Neutrophil (primary cell): ENCODE data around the gene P2RY12.

Experiments used
- H3K27ac ChIP-seq: fragments of 200-600 bp; sonication (generic); 2 replicates; pipeline ENCODE4 v1.5.1; 2016; ENCODE audit warnings: mild to moderate bottlenecking, moderate library complexity
- H3K27me3 ChIP-seq: fragments of 200-600 bp; sonication (generic); 2 replicates; pipeline ENCODE4 v1.6.0; 2016; ENCODE audit warnings: mild to moderate bottlenecking
- H3K36me3 ChIP-seq: fragments of 200-600 bp; sonication (generic); 2 replicates; pipeline ENCODE4 v1.5.1; 2017
- H3K4me1 ChIP-seq, 2 experiments: fragments of 200-600 bp in 1 of 2; sonication (generic) in 1 of 2; 1 replicate in 1 of 2; 2 replicates in 1 of 2; pipeline versions ENCODE4 v1.5.1 to v1.6.1; 2013 to 2016; ENCODE audit warnings: low read depth in 1 of 2, low read length in 1 of 2, mild to moderate bottlenecking in 1 of 2, moderate library complexity in 1 of 2; ENCODE audit not compliant: control insufficient read depth in 1 of 2, insufficient read depth in 1 of 2
- H3K4me3 ChIP-seq, 2 experiments: fragments of 200-600 bp in 1 of 2; sonication (generic) in 1 of 2; 1 replicate in 1 of 2; 2 replicates in 1 of 2; pipeline ENCODE4 v1.5.1; 2013 to 2016; ENCODE audit warnings: low read depth in 1 of 2, low read length in 1 of 2, mild to moderate bottlenecking in 1 of 2, moderate library complexity in 1 of 2
- H3K9me3 ChIP-seq: fragments of 200-600 bp; sonication (generic); 2 replicates; pipeline ENCODE4 v1.5.1; 2016
- TF ChIP-seq, protein P1 (sequence below): fragments of 200-600 bp; sonication (generic); IDR thresholded peaks from 2 replicates; pipeline ENCODE4 v1.5.1; 2016; ENCODE audit warnings: antibody characterized with exemption

Gene P2RY12

DNA sequence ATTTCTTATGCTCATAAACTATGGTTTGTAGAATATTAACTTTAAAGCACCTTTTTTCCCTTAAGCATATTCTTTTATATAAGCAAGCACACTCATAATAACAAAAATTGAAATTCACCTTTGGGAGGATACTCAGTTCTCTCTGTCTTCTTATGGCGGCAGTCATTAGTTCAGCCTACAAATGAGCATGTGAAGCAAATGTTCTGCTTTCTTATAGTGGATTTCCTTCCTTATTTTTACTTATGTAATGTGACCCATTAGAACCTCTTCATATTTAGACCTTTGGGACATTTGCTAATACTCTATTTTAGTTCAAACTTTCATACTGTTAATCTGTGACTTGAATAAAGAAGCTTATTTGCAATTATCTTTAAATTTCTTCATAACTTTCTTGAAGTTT lies 55.2 kb downstream of the P2RY12 start, which contains the start of gene P2RY13:
Gene P2RY13, minus strand, starts transcription at position 187 of the 400 bp plus-strand sequence. Its CDS starts 21 bp downstream, at position 166.
- TF ChIP-seq, protein P1, sequence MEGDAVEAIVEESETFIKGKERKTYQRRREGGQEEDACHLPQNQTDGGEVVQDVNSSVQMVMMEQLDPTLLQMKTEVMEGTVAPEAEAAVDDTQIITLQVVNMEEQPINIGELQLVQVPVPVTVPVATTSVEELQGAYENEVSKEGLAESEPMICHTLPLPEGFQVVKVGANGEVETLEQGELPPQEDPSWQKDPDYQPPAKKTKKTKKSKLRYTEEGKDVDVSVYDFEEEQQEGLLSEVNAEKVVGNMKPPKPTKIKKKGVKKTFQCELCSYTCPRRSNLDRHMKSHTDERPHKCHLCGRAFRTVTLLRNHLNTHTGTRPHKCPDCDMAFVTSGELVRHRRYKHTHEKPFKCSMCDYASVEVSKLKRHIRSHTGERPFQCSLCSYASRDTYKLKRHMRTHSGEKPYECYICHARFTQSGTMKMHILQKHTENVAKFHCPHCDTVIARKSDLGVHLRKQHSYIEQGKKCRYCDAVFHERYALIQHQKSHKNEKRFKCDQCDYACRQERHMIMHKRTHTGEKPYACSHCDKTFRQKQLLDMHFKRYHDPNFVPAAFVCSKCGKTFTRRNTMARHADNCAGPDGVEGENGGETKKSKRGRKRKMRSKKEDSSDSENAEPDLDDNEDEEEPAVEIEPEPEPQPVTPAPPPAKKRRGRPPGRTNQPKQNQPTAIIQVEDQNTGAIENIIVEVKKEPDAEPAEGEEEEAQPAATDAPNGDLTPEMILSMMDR, result no peak
- H3K27ac ChIP-seq, result peak within 1 kb of the TSS; percentile 88

DNA sequence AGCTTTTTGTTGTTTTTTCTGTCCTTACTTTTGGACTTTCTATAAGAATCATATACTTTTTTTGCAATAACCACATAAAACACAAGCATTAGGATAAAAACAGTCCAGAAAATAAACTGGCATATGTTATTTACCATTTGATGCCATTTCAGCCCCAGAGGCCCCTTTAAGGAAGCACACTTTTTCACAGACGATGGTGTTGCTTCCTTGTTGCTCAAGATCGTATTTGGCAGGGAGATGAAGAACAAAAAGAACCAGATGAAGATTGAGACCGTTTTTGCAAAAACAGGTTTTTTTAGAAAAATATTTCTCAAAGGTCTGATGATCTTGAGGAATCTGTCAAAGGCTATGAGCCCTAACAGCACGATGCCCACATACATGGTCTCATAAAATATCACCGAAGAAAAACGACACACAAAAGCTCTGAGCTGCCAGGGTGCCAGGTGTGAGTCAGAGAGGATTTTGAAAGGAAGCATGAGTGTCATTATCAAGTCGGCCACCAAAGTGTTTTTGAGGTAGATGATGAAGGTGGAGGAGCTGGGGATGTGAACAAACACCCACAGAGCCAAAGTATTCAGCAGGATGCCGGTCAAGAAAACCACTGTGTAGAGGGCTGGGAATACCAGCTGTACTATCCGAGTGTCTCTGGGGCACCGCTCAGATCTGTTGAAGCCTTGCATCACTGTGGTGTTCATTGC lies 56.1 kb downstream of the P2RY12 start:
- no peaks in the 10 kb centered on the region for H3K9me3 ChIP-seq
- no peaks in the 10 kb centered on the region for H3K27me3 ChIP-seq
- peaks cover 77 to 79% of the 10 kb centered on the region in 2 experiments for H3K4me1 ChIP-seq
- TF ChIP-seq, protein P1, result peak; percentile 57
- H3K4me3 ChIP-seq, result peak overlapping the region; percentile 79 to 90
- peak overlapping the region; percentile 88 for H3K27ac ChIP-seq
- peaks cover 10% of the 10 kb centered on the region for H3K36me3 ChIP-seq

More for the DNA sequence above, 55.2 kb downstream of the P2RY12 start, which contains the start of gene P2RY13:
- H3K4me3 ChIP-seq, result peak within 1 kb of the TSS; percentile 79 to 90
- peaks cover 75 to 81% of the 10 kb centered on the region in 2 experiments for H3K4me1 ChIP-seq
- no peaks in the 10 kb centered on the region for H3K9me3 ChIP-seq
- no peaks in the 10 kb centered on the region for H3K27me3 ChIP-seq
- H3K36me3 ChIP-seq, result peaks cover 10% of the 10 kb centered on the region

DNA sequence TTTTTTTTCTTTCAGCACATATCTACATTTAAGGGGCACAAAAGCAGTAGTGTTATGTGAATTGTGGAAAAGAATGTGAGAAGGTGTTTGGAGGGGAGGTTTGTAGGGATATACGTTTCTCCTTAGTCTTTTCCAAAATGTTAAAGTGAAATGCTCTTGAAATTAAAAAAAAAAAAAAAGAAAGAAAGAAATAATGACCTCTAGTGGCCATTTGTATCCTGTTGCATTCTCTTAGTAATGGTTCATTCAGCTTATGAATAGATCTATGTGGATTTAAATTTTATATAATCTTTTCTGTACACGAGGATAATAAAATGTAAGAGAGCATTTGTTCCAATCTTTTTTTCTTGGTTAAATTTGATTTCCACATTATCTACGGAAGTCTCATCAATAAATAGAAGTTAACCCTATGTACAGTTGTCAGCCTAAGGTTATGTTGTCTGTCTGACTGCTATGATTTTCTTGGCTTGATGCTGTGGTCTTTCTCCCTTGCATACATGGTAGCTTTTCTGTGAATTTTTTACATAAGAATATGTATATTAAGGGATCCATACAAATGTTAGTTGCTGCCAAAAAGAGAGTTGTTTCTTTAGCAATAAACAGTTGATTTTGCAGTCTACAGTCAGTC lies 56.9 kb downstream of the P2RY12 start:
- H3K27ac ChIP-seq, result peak overlapping the region; percentile 88
- H3K36me3 ChIP-seq, result peaks cover 10% of the 10 kb centered on the region
- TF ChIP-seq, protein P1, result peak; percentile 60
- no peaks in the 10 kb centered on the region for H3K9me3 ChIP-seq
- H3K27me3 ChIP-seq, result no peaks in the 10 kb centered on the region
- peaks cover 71 to 78% of the 10 kb centered on the region in 2 experiments for H3K4me1 ChIP-seq
- H3K4me3 ChIP-seq, result peak overlapping the region; percentile 79 to 90

DNA sequence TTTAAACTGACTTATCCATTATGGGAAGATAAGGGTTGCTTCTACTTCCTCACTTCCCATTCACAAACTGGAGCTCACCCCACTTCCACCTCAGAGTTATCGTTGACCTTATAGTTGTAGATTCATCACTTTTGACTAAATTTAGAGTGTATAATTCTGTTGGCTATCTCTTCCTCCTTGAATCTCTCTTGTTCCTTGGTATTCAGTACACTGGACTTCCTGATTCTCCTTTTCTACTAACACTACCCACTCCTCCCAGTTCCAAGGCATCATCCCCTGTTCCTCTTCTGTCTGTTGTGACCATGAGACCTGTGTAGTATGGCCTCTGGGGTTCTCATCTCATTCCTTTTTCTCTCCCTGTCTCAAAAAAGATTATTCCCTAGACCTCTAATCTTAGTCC lies 62.0 kb downstream of the P2RY12 start:
- Histone ChIP-seq H3K36me3 (peaks cover 10% of the 10 kb centered on the region), H3K27ac (peak overlapping the region; percentile 89), H3K27me3 (no peaks in the 10 kb centered on the region), H3K4me3 (no peak overlapping the region), H3K4me1 (peaks cover 90 to 98% of the 10 kb centered on the region in 2 experiments), H3K9me3 (no peaks in the 10 kb centered on the region)
- TF ChIP-seq, protein P1, result no peak

DNA sequence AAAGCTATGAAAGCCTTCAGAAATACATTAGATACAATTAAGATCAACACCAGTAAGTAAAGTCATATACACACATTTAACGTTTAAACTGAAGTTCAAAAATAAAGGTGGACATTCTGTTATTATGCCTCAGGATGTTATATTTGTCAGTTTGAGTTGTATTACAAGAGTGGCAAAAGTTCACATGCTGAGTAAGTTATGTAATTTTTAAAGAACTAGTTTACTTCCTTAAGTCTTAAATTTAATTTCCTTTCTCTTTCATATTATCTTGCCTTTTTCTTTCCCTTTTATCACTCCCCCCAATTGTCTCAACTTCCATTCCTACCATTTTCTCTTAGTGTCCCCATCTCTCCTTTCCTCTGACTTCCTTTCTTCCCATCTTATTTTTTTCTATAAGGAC lies 63.0 kb downstream of the P2RY12 start:
- no peaks in the 10 kb centered on the region for H3K9me3 ChIP-seq
- H3K27ac ChIP-seq, result peak overlapping the region; percentile 89
- TF ChIP-seq, protein P1, result no peak
- no peaks in the 10 kb centered on the region for H3K27me3 ChIP-seq
- H3K4me3 ChIP-seq, result no peak overlapping the region
- peaks cover 5% of the 10 kb centered on the region for H3K36me3 ChIP-seq
- H3K4me1 ChIP-seq, result peaks cover 83 to 89% of the 10 kb centered on the region in 2 experiments
